GM18505 (cell line): Measurements from ENCODE around the gene DAPK1.

ENCODE experiments used
- ATAC-seq: cut with Tn5 transposase; IDR thresholded peaks from one replicate; pipeline ENCODE4 v1.9.1; 2021; ENCODE audit not compliant: unreplicated experiment
- POLR2A ChIP-seq: IDR thresholded peaks from 4 replicates; pipeline ENCODE4 v1.6.1; 2011; ENCODE audit warnings: borderline replicate concordance; ENCODE audit not compliant: insufficient read depth, insufficient read length; ENCODE audit errors: extremely low read depth

Gene DAPK1

GRCh38 chr9:87650611-87651295 lies 153.1 kb downstream of the DAPK1 start:
- ATAC-seq: no peak
- no peak for TF ChIP-seq POLR2A

GRCh38 chr9:87651431-87651830 lies 153.8 kb downstream of the DAPK1 start:
- no peak for TF ChIP-seq POLR2A
- no peak for ATAC-seq

- TF ChIP-seq POLR2A: no peak
- ATAC-seq: no peak
These were observed 156.3 kb downstream of the DAPK1 start for GRCh38 chr9:87653941-87654340.

- no peak for ATAC-seq
These were observed 158.1 kb downstream of the DAPK1 start for GRCh38 chr9:87655731-87656130.

DNA sequence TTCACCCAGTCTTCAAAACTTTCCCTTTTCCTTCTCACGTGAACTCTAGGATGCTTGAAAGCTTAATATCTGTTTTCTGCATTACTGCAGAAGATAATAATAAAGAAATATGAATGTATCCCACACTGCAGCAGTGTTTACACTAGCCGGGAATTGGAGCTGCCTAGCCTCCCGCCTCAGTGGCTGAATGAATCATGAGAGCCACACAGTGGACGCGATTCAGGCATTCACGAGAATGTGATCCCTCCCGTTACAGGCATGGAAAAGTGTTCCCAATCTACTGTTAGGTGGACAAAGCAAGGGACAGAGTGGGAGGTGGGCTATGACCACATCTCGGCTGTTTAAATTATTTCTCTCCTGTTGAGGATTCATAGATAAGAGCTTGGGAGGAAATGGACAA lies 158.8 kb downstream of the DAPK1 start:
- no peak for ATAC-seq
- TF ChIP-seq POLR2A: no peak

More at GRCh38 chr9:87655731-87656130, 158.1 kb downstream of the DAPK1 start:
- no peak for TF ChIP-seq POLR2A

GRCh38 chr9:87657190-87657589 lies 159.5 kb downstream of the DAPK1 start:
- ATAC-seq: no peak

DNA sequence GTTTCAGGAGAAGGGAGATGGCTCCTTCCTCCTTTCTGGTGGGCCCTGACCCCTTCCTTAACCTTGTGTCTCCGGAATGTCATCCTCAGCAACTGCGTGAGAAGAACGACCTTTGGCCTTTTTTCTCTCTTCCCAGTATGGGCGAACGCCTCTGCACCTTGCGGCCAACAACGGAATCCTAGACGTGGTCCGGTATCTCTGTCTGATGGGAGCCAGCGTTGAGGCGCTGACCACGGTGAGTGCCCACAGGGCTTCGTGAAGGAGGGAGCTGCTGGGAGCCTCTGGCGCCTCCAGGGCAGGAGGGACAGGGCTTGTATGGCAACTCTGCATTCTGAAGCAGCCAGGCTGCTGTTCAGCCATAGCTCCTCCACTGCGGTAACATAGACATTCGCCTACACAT lies 160.2 kb downstream of the DAPK1 start:
- no peak for TF ChIP-seq POLR2A

More at GRCh38 chr9:87657190-87657589, 159.5 kb downstream of the DAPK1 start:
- no peak for TF ChIP-seq POLR2A

DNA sequence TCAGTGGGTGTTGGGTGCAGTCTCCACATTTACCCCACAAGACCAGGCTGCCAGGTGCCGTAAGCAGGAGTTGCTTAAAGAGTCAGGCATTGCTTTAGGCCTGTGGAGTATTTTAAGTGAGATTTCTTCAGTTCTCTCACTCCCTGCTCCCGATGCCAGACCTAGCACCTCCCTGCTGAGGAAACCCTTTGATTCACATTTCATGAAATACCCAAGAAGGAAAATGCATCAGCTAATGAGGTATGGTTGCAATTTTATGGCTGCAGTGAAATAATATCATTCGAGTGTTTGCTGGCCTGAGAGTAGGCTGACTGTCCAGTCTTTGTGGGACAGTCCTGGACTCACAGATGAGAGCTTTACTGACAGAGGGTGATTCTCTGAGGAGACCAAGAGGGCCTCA lies 160.8 kb downstream of the DAPK1 start:
- no peak for TF ChIP-seq POLR2A
- ATAC-seq: no peak

More for the DNA sequence above, 160.2 kb downstream of the DAPK1 start:
- ATAC-seq: no peak

DNA sequence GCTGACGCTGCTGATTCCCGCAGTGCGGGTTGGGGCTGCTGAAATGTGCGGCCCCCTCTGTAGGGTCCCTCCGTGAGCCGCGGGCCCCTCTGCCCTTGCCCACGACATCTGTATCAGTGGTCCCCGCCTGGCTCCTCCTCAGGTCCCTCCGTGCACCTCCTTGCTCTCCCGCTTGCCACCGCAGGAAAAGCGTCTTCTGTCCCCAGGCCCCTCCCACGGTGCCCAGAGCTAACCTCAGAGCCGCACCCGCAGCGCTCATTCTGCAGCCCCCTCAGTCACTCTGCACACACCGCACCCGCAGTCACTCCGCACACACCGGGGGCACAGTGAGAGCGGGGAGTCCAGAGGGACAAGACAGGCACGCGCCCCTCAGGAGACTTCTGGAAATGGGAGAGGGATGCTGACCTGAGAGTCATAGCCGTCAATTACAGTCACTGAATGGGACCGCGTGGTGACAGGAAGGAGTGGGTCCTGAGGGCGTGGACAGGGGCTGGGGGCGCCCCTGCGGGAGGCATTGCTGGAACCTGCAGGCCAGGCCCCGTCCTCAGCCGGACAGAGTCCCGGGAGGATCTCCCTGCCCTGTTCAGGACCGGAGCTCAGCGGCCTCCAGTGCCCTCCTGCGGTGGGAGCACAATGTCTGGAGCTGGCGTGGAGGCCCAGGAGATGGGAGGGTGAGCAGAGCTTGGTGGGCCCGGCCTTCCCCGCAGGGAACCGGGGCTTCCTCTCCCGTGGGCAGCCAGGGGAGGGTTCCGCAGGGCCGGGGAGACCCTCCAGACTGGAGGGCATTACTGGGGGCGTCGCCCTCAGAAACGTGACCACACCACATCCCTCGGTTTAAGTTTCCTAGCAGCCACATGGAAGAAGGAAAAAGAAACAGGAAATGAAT lies 162.1 kb downstream of the DAPK1 start:
- ATAC-seq: no peak
- TF ChIP-seq POLR2A: no peak

DNA sequence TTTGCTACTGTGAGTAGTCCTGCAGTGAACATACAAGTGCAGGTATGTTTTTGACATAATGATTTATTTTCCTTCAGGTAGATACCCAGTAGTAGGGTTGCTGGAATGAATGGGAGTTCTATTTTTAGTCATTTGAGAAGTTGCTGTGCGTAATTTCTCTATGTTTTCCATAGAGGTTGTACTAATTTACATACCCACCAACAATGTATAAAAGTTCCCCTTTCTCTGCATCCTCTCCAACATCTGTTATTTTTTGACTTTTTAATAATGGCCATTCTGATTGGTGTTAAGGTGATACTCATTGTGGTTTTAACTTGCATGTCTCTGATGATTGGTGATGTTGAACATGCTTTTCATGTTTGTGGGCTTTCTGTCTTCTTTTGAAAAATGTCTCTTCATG lies 163.6 kb downstream of the DAPK1 start:
- TF ChIP-seq POLR2A: no peak
- ATAC-seq: no peak

- ATAC-seq: no peak
- no peak for TF ChIP-seq POLR2A
These were observed 165.3 kb downstream of the DAPK1 start for GRCh38 chr9:87662808-87663528.

- TF ChIP-seq POLR2A: no peak
- ATAC-seq: no peak
These were observed 165.9 kb downstream of the DAPK1 start for GRCh38 chr9:87663556-87663955.
